HepG2 (cell line): ENCODE results near the gene GNRH2. TPM values are rescaled to one million over a fixed set of nuclear protein-coding genes. Genes with fewer than 3 reads are reported as not detected.

Experiments used
- ATAC-seq: fragments of 200-7000 bp; cut with Tn5 transposase; 3 replicates; pipeline ENCODE4 v1.9.1; 2020; ENCODE audit warnings: mild to moderate bottlenecking, moderate library complexity
- BruUV-seq: library from RNA; stranded (reverse); fragments of 400-500 nt; replicated peaks from 2 replicates; lab custom pipeline; 2021; lab: Mats Ljungman, UMichigan
- CTCF ChIA-PET: fragments of 300-600 bp; formaldehyde crosslinking; extraction: SDS; loops from one replicate; lab custom pipeline; 2021; ENCODE audit warnings: low total read pairs, inconsistent platforms, low intra/inter-chr PET ratio; lab: Yijun Ruan, JAX
- POLR2A ChIA-PET: fragments of 350-600 bp; sonication (Branson Sonifier 250); formaldehyde crosslinking; loops from one replicate; lab custom pipeline; 2020; ENCODE audit warnings: antibody characterized with exemption, inconsistent platforms; lab: Yijun Ruan, JAX
- DNase-seq: peaks from one replicate; pipeline ENCODE4 v3.0.0-alpha.2; 2015; ENCODE audit warnings: low spot score
- FAIRE-seq: peaks from 3 replicates; lab custom pipeline; 2011; peaks lifted over from hg19 to GRCh38; lab: Jason Lieb, UNC
- H2AFZ ChIP-seq: one replicate; pipeline ENCODE4 v1.6.1; 2011; ENCODE audit warnings: low read length, inconsistent platforms
- H3K27ac ChIP-seq: fragments of 300-600 bp; 3 replicates; pipeline ENCODE4 v1.8.0; 2011; ENCODE audit warnings: mixed run types, mild to moderate bottlenecking, mixed read lengths, low read length, inconsistent platforms; ENCODE audit not compliant: insufficient read depth; ENCODE audit errors: extremely low read length
- H3K27me3 ChIP-seq, 2 experiments: fragments of 200-600 bp in 1 of 2; 2 replicates in 1 of 2; 3 replicates in 1 of 2; pipeline versions ENCODE4 v1.6.0 to v1.8.0; 2011; ENCODE audit warnings: low read length in 2 of 2, mild to moderate bottlenecking in 2 of 2, moderate library complexity in 2 of 2, inconsistent platforms in 1 of 2; ENCODE audit not compliant: insufficient read depth in 2 of 2, control insufficient read depth in 1 of 2
- H3K36me3 ChIP-seq, 2 experiments: fragments of 200-600 bp in 1 of 2; replicated peaks in 1 of 2; 2 replicates in 1 of 2; 3 replicates in 1 of 2; pipeline versions ENCODE4 v1.5.1 to v1.8.0; 2011; ENCODE audit warnings: low read length in 2 of 2, inconsistent platforms in 1 of 2; ENCODE audit not compliant: insufficient read depth in 2 of 2, control insufficient read depth in 1 of 2
- H3K4me1 ChIP-seq: 2 replicates; pipeline ENCODE4 v1.5.1; 2012; ENCODE audit warnings: low read length, inconsistent platforms; ENCODE audit not compliant: insufficient read depth
- H3K4me2 ChIP-seq: 2 replicates; pipeline ENCODE4 v1.6.0; 2011; ENCODE audit warnings: low read depth, low read length, inconsistent platforms
- H3K4me3 ChIP-seq, 3 experiments: fragments of 200-600 bp in 1 of 3; sonication (generic), shearing (Covaris generic) in 1 of 3; replicated peaks in 1 of 3; 2 replicates each; pipeline ENCODE4 v1.5.1; 2011 to 2016; ENCODE audit warnings: low read length in 3 of 3, inconsistent platforms in 2 of 3, low read depth in 2 of 3, mild to moderate bottlenecking in 2 of 3, control low read depth in 1 of 3, mixed read lengths in 1 of 3; ENCODE audit not compliant: insufficient read depth in 1 of 3
- H3K79me2 ChIP-seq: one replicate; pipeline ENCODE4 v1.6.1; 2011; ENCODE audit warnings: low read length, inconsistent platforms; ENCODE audit not compliant: insufficient read depth
- H3K9ac ChIP-seq: 2 replicates; pipeline ENCODE4 v1.6.0; 2011; ENCODE audit warnings: mild to moderate bottlenecking, low read depth, low read length, inconsistent platforms; ENCODE audit not compliant: insufficient read depth
- H3K9me3 ChIP-seq: 2 replicates; pipeline ENCODE4 v1.5.1; 2012; ENCODE audit warnings: mild to moderate bottlenecking, low read length
- H4K20me1 ChIP-seq: 2 replicates; pipeline ENCODE4 v1.6.0; 2011; ENCODE audit warnings: inconsistent platforms, mild to moderate bottlenecking, low read length, moderate library complexity; ENCODE audit not compliant: insufficient read depth
- AGO2 ChIP-seq: fragments of 200-400 bp; formaldehyde crosslinking; optimal IDR thresholded peaks from 2 replicates; pipeline ENCODE3; 2017; ENCODE audit warnings: mild to moderate bottlenecking, low read depth, low read length, moderate library complexity
- NFIB ChIP-seq: sonication (generic); formaldehyde crosslinking; IDR thresholded peaks from 2 replicates; pipeline ENCODE4 v1.9.0; 2021; ENCODE audit warnings: missing genetic modification reagents, mild to moderate bottlenecking, borderline replicate concordance
- RBM22 ChIP-seq: fragments of 200-400 bp; formaldehyde crosslinking; optimal IDR thresholded peaks from 2 replicates; pipeline ENCODE3; 2017; ENCODE audit warnings: mild to moderate bottlenecking, low read length, moderate library complexity
- ZBTB20 ChIP-seq: sonication (generic); formaldehyde crosslinking; IDR thresholded peaks from 2 replicates; pipeline ENCODE4 v1.8.1; 2023; ENCODE audit warnings: missing genetic modification reagents, low read depth, mild to moderate bottlenecking, borderline replicate concordance
- ZFP91 ChIP-seq: sonication (generic); formaldehyde crosslinking; IDR thresholded peaks from 2 replicates; pipeline ENCODE4 v1.9.0; 2022; ENCODE audit warnings: missing genetic modification reagents, mild to moderate bottlenecking, borderline replicate concordance
- WGBS: methylation state at CpG from one replicate; pipeline ENCODE4 v1.1.6; 2017; ENCODE audit warnings: low lambda C conversion rate; 5-methylcytosine and 5-hydroxymethylcytosine counted together
- in situ Hi-C: cut with HindIII; loops from 2 replicates; pipeline ENCODE4 v1.10.0; 2017; ENCODE audit warnings: low pct_unique_long_range_greater_than_20kb; ENCODE audit not compliant: extremely low pct_ligation_motif_present
- intact Hi-C: fragments of 100-400 bp; cut with micrococcal nuclease; formaldehyde crosslinking; loops from one replicate; pipeline ENCODE4 v1.10.0; 2022; ENCODE audit not compliant: unreplicated experiment
- polyA plus RNA-seq, 8 experiments: library from polyadenylated mRNA; depleted of rRNA in 3 of 8; stranded (reverse) in 7 of 8; unstranded in 1 of 8; fragments of >200 nt; fragmentation: Illumina TruSeq in 4 of 8; extraction: Trizol in 4 of 8; gene quantifications; 2 replicates each; pipeline versions ENCODE4 v1.2.1 to v1.2.3, GENCODE V29; 2011 to 2016; ENCODE audit warnings: low read depth in 4 of 8, missing spikeins in 1 of 8, mixed read lengths in 1 of 8; ENCODE audit not compliant: insufficient read depth in 1 of 8
- total RNA-seq, 5 experiments: library from RNA; depleted of rRNA; stranded (reverse); fragments of >200 nt; fragmentation: Illumina TruSeq; extraction: Trizol; gene quantifications; 2 replicates each; pipeline ENCODE4 v1.2.3, GENCODE V29; 2016; ENCODE audit warnings: low read depth in 1 of 5

GNRH2 gene
- total and polyA plus RNA-seq, 2 of the 13 experiments (the other 11 are each of a cell fraction or from before 2014, with no cell fraction given), result 0.28 TPM; not detected in 1

GRCh38 chr20:3042625-3043024 is 797 bp upstream of the GNRH2 start:
- POLR2A ChIA-PET, result no interaction called here

More at GRCh38 chr20:3042625-3043024, 797 bp upstream of the GNRH2 start:
- Histone ChIP-seq H3K9me3 (no peaks in the 10 kb centered on the region), H3K4me2 (no peak overlapping the region), H3K4me3 (no peak overlapping the region), H3K4me1 (peaks cover 32% of the 10 kb centered on the region), H3K79me2 (peaks cover 15% of the 10 kb centered on the region), H3K27me3 (no peaks in the 10 kb centered on the region; a peak in 1 of 5 replicates), H3K36me3 (peaks cover 17 to 30% of the 10 kb centered on the region in 2 experiments), H3K27ac (no peak overlapping the region), H3K9ac (no peak overlapping the region), H4K20me1 (no peaks in the 10 kb centered on the region), H2AFZ (no peak overlapping the region)
- ATAC-seq (no peak), FAIRE-seq (no peak), DNase-seq (no peak)
- TF ChIP-seq ZFP91 (CRISPR knock-in tag), result 0 out of 2 replicates have a peak, but pooled peaks have one; percentile 4
- TF ChIP-seq RBM22, result peak; percentile 46
- TF ChIP-seq ZBTB20 (CRISPR knock-in tag), result no peak
- 0 out of 2 replicates have a peak, but pooled peaks have one; percentile 46 for TF ChIP-seq NFIB (CRISPR knock-in tag)
- TF ChIP-seq AGO2, result peak; percentile 36
- 89% methylated on average over 5 of the region's 5 CpGs for WGBS
- CTCF ChIA-PET, result no interaction called here
- intact Hi-C loops (loop anchor here (10.0 kb wide), 1 partner anchor 128 kb away; no protein-coding TSS in a partner anchor), in situ Hi-C loops (no loop called here)
- BruUV-seq, result no TSS peak
